A204.1 (cell line): ENCODE data around the gene CCDC82.

Experiments used
- FAIRE-seq: peaks from 2 replicates; lab custom pipeline; 2012; peaks lifted over from hg19 to GRCh38; lab: Jason Lieb, UNC

Gene CCDC82

DNA sequence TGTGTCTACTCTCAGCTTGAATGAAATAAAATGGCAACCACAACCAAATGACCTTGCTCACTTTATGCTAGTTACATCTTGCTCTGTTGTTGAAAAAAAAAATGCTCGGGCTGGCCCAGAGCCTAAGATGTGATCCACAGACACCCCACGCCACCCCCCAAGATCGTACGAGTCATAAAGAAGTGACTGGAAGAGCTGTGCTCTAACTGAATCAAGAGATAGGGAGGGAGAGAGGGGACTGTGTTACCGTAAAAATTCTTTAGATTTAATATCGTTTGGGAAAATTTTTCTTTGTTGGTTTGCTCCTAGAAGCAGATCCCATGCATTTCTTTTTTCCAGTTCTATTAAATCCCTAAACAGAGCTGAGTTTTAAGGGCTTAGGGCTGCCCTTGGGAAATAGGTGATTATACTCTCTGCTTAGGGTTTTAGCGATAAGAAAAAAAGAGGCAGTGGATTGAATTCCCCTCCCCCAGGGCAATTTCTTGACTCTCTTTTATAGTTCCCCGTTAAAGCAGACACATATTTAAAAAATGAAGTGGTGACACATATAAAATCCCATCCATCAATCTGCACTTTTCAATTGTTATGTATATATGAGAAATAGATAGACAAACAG, 61.2 kb downstream of the CCDC82 start:
- FAIRE-seq, result no peak

DNA sequence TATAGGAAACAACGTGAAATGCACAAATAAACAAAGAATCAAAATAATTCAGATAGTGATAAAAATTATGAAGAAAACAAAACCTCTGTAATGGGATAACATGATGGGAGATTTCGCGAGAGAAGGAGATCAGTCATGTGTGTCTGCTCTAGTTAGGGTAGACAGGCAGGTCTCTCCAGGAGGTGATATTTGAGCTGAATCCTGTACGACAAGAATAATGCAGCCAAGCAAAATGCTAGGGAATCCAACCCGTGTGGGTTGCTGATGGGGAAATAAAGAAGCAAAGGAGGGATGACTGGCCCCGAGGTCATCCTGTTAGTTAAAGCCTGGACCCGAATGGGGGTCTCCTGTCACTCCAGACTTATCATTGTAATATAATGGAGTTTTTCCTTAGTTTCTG, 62.8 kb downstream of the CCDC82 start:
- no peak for FAIRE-seq

DNA sequence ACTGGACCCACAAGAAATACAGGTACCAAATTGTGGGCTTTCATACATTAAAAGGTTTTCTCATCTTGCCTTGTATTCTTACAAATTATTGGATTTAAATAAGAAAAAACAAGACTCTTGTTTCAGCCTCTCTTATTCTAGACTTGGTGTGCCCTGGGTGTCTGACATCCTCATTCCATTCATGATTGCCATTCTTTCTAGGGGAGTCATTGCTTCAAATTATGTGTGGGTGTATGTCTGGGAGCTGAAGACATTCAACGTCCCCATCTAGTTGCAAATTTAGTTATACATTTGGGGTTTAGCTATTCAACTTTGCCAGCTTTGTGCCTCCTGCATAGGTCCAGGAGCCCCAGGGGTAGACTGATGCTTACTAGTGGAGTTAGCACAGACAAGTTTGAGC, 64.8 kb downstream of the CCDC82 start:
- no peak for FAIRE-seq

DNA sequence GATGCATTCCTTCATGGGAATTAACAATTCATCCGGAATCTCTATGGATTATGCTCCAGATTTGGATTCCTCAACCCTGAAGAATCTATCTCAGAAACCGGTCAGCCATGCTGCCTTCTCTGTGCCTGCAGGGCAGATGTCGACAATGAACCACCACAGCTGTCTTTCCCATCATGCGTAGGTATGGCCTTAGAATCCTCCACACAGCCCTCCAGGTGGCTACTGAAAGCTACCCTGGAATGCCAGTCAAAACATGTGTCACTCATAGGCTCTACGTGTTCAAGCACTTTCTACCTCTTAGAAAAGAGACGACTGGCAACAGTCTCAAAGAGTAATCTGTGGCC, 66.1 kb downstream of the CCDC82 start:
- FAIRE-seq, result no peak

DNA sequence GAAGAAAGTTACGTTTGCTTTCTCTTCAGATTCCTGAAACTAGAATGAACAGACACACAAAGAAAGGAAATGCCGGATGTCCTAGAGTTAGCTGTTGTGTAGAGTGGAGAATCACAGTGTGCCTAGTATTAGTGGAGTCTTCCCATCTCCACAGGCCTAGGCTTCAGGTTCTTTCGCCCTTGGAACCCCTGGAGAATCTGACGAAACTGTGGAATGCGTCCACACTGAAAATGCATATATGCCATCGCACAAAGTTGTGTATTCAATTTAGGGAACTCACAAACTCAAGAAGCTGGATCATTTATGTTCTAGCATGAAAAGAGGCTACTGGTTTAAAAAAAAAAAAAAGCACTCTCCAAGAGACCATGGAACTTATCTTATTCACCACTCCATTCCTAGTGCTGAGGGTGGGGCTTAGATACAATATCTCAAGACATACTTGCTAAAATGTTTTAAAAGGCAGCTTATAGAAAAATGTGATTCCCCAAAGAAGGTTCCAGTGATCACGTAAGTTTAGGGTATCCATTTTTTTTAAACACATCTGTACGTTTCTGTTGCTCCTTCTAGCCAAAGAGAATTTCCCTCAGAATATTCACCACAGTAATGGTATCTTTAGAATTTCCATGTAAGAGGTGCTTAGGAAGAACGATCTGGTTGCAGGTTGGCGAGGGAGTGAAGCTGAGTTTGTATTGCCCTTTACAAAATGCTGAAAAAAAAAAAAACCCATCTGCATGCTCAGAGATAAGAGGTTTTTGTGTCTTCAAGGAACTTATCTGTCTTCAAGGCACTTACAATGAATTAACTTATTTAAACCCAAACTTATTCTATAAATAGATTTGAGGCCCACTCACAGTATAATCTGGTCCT, 66.7 kb downstream of the CCDC82 start:
- no peak for FAIRE-seq

DNA sequence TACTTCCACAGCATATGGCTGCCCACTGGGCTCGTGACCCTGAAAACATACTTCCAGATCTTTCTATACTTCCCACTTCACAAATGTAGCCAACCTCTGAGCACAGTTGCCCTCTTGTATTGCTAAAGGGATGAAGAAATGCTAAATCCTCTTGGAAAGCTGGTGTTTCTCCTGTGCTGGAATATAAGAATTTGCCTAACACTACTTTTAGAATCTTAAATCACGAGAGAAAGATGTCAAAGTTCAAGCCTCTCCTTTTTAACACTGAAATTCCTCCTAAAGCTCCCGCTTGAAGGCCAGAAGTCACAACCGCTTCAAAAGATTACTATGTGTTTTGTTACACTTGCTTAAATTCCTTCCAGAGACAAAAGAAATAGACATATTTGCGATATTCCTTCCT, 68.6 kb downstream of the CCDC82 start:
- no peak for FAIRE-seq

DNA sequence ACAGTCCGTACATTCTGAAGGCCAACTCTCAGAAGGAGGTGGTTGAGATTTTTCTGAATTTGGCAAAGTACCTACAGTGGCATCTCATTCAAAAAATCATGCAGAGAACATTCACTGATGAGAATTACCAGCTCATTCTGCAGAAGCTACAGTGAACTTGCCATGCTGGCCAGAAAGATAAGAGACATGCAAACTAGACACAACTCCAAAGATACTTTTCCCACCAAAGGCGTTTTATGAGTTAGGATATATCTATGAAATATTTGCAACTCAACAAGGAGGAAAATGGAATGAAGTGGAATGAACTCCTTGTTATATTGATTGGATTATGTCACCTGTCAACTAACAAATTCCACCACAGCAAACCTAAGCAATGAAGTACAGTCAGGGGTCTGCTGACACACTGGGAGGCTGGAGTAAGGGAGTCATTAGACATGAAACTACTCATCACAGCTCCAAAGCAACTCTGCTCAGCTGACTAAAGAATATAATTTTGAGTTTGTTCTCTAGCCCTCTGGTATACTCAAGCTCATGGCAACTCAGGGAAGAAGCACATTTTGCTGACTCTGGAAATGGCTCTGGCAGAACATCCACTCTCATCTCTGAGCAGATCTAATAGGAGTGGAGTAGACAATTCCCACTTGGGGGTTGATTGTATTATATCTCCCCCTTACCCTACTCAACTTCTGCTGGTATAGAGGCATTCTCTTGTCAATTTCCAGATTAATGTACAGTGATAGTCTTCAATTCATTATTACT, 69.6 kb downstream of the CCDC82 start:
- FAIRE-seq, result no peak

DNA sequence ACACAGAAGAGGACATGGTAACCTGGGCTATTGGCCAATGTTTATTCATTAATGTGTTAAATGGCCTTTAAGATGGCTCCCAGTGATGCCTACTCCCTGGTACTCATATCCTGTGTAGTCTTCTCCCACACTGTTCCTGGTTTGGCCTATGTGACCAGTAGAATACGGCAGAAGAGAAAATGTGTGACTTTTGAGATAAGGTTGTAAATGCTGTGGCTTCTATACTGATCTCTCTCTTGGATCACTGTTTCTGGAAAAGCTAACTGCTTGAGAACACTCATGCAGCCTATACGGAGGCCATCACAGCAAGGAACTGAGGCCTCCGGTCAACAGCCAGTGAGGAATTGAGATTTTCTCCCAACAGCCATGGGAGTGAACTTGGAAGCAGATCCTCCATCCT, 70.9 kb downstream of the CCDC82 start:
- FAIRE-seq, result no peak

DNA sequence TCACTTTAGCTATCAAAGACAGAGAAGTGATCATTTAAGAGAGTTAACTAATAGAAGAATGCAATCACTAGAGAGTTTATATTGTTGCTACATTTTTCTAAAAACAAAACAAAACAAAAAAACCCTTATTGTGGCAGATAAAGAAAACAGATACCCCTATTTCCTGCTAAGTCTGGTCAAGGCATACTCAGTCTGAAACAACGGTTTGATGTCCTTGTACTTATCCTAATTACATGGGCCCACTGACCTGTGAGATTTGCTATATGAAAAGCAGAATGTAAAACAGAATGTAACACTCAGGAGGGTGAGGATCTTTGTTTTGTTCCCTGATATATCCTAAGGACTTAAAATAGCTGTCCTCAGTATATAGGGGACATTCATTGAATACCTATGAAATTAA, 71.3 kb downstream of the CCDC82 start:
- FAIRE-seq, result no peak

DNA sequence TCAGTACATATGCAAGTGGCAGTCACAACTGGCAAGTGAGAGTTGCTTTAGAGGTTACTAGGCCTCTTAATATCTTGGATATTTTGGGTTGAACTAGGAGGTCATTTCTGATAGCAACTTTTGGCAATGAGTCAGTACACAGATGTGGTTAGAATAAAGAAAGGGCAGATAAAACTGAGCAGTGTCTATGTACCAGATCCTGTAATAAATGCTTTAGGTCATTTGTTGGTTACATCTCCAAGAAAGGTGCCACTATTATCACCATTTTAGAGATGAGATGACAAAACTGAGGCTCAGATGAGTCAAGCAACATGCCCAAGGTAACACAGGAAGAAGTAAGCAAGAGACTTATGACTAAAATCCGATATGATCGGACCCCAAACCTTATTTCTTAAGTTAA, 71.7 kb downstream of the CCDC82 start:
- FAIRE-seq, result no peak

DNA sequence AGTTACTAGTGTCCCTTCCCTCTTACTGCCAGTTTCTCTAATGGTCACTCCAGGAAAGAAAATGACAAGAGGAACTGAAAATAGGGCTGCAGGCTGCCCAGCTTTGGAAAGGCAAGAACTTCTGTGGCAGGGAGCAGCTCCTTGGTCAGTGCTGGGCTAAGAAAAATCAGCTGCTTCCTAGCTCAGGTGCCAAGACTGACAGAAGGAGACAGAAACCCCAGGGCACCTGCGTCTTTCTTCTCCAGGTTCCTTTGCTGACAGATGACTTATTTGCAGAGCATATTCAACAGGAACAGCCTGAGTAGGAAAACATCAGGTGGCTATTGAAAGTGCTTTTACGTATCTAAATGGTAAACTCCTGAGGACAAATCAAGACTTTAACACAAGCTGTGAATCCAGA, 72.1 kb downstream of the CCDC82 start:
- no peak for FAIRE-seq

DNA sequence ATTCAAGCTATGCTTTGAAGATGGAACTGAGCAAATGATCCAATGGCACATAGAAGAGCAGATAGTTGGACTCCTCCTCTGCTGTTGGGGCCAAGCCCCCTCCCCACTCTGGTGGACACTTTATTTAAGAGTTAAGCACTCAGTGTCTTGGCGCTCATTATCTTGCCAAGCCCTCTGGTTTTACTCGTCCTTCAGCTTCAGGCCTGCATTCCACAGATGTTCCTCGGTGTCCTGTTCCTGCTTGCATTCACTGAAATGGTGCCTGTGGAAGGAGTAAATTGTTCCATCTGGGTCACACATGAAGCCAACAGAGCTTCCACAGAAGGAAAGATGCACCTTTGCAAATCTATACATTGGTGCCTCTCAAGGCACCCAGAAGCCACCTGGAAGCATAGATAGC, 72.8 kb downstream of the CCDC82 start:
- FAIRE-seq, result no peak

DNA sequence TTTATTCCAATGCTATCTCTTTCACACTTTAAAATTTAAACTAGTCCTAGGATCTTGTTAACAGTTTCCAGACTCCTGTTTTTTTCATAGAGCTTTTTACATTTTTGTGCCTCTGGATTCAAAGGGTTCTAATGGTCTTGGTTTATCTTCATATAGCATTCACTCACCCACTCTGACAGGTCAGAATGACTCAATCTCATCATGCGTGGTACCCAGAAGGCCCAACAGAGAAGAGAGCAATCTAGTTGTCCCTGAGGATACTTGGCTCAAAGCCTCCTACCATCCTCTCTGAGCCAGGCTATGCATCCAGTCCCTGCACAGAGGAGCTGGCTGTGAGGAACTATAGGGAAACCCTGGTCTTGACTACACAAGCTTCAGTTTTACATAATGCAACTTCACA, 74.2 kb downstream of the CCDC82 start:
- FAIRE-seq, result no peak

DNA sequence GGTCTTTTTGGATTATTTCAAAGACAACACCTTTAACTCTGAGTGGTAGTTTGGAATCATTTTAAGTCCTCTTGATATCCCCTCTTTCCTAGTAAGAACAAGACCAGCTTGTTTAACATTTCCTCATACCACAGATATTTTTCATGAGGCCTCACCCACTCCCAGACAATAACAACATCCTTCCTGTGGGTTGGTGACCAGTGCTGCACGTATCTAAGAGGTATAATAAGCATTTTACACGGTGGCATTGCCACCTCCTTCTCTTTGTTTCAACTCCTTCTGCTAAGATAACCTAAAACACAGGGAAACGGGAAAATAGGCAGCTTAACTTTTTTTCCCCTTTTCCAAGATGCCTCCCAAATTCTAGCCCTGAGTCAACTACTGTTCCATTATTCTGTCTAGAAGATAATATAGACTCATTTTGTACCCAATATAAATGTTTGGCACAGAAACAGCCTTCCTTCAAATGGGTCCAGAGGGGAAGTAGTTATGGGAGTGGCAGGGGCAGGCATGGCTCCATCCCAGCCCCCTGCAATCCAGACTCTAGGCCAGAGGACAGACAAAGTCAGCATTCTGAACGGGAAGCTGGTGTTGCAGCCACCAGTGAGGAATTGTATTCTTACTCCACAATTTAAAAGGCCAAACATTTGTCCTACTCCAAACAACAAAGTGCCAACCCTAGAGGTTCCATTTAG, 75.2 kb downstream of the CCDC82 start:
- FAIRE-seq, result no peak

DNA sequence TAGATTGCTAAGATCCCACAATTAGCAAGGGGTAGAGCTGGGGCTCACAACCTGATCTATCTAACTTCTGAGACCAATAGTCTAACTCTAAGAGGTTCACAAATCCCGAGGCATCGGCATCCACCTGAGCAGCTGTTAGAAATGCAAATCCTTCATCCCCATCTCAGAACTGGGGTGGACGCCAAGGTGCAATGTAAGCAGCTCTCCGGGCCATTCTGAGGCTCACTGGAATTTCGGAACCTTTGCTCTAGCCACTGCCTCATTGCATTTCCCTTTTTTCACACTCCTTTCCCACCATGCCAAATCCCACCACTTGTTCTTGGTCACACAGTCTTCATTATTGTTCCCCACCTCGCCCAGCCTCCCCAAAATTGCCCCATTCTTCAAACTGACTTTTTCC, 76.5 kb downstream of the CCDC82 start:
- FAIRE-seq, result no peak

DNA sequence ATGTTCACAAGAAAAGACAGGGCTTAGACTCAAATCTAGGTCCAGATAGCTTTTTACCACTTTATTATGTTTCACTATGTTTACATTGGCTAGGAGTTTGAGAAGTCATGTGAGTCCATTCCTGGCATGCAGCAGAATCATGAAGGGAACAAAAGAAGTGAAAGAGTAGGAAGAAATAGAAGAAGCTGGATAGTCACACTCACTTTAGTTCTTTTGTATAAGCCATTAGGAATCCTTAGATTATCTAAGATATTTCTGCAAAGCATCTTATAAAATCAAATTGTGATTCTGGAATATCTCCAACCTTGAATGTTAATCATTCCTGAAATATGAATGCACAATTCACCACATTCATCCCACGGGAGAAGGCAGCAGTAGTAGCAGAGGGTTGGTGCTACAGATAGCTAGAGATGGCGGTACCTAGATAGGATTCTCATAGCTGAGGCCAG, 78.6 kb downstream of the CCDC82 start:
- FAIRE-seq, result no peak

DNA sequence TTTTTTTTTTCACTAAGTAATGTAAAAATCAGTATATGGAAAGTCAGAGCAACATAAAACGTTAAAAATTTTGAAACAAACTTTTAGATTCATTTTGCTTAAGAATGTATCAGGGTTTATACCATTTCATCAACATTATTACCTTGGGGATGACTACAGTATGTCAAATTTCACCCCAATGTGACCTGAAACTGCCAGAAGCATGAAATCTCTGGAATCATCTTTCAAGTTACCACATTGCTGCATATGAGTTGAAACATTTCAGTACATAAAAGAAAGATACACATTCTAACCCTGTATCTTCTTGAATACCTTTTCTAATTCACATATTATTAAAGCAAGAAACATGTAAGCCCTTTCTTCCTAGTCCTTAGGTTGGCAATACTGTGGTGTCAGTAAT, 79.5 kb downstream of the CCDC82 start:
- FAIRE-seq, result no peak

DNA sequence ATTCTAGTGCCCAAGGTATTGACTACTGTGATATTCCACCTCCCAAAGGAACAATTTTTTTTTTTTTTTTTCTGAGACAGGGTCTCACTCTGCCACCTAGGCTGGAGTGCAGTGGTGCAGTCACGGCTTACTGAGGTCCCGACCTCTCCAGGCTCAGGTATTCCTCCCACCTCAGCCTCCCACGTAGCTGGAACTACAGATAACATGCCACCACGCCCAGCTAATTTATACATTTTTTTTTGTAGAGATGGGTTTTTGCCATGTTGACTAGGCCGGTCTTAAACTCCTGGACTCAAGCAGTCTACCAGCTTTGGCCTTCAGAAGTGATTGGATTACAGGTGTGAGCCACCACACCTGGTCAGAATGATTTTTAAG, 80.1 kb downstream of the CCDC82 start:
- FAIRE-seq, result no peak

DNA sequence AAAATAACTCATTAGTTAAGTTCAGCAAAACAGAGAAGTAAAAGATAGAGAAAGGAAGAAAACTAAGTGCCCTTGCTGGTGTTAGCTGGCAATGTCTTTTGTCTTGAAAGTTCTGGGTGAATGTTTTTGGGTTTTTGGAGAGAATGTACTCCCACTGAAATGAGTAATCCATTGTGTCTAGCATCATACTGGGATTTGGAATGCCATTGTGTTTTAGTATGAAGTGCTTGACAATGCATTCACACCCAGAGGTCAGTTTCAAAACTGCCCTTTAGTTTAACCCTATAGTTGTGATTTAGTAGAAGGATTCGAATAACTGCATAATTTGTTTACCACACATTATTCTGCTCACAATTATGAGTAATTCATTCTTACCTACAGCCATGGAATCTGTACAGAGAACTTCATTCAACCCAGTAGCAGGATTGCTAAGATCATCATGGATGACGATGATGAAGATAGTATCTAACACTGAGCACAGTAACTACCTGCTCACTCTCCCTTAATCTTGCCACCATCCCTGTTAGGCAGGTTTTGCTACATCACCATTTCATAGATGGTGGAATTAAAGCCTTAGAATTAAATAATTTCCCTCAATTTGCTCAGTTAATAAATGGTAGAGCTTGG, 80.6 kb downstream of the CCDC82 start:
- no peak for FAIRE-seq

DNA sequence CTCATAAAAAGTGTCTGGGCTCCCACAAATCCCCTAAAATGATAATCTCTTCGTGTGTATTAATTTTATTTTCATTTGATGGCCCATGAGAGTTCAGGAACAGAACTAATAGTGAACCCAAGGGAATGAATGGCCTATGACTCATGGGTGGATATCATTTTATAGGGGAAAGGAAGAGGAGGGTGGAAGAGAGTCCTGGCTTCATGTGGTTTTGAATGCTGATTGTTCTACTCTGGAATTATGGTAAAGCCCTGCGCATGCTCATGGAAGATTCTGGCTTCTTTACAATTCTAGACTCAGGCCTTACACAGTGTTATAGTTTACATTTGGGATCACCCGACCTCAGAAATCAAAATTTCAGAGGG, 82.0 kb downstream of the CCDC82 start:
- FAIRE-seq, result no peak

DNA sequence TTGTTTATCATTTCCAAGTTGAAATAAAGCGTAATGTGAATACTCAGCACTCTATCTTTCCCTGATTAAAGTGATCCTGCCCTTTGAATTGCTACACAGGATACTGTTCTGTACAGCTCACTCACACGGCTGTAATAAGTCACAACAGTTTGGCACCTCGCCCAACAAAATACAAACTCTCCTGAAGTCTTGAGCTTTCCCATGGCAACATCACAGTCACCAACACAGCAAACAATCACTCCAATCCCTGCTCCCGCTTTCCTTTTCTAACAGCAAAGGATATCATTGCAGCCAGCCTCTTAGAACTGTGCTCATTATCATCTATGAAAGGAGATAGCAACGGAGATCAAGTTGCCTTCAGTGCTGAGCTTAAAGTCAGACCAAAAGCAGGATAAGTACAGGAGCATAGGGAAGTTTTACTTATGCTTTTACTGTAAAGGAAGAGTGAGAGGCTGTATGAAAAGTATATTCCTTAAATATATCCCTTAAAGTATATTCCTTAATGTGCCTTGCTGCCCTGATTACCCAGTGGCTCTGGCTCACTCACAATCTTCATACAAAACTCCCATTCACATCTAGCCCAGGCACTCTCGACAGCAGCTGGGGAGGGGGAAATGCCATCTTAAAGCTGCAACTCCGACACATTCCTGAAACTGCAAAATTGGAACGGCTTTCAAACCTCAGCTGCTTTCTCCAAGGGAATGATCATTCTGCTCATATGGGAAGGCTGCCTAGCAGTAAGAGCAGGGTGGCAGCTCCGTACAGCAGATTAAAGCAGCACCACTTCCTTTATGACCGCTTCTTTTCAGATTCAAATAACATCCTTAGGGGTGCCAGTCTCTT, 82.6 kb downstream of the CCDC82 start:
- no peak for FAIRE-seq

DNA sequence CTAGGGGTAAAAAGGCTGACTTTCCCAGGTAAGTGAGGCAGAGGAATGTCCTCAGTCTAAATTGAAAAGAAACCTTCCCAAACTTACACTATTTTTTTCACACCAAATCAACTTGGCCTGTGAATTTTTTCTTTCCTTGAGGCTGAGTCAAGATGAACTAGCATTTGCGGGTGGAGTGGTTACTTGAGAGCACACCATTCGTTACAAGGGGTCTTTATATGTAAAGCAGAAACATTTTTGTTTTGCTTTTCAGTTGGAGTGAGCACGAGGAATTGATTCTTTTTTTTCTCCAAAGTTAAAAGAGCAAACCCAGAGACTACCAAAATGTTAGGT, 83.1 kb downstream of the CCDC82 start:
- no peak for FAIRE-seq
